GM20000 (cell line): Measurements from ENCODE around the gene JAML.

Experiments used
- DNase-seq: peaks from one replicate; pipeline ENCODE4 v3.0.0; 2012; ENCODE audit warnings: low spot score
- TF ChIP-seq, protein P1 (sequence below): IDR thresholded peaks from 2 replicates; pipeline ENCODE4 v1.5.1; 2012; ENCODE audit warnings: mild to moderate bottlenecking, control low read depth; ENCODE audit errors: extremely low read depth, missing control alignments

JAML gene

DNA sequence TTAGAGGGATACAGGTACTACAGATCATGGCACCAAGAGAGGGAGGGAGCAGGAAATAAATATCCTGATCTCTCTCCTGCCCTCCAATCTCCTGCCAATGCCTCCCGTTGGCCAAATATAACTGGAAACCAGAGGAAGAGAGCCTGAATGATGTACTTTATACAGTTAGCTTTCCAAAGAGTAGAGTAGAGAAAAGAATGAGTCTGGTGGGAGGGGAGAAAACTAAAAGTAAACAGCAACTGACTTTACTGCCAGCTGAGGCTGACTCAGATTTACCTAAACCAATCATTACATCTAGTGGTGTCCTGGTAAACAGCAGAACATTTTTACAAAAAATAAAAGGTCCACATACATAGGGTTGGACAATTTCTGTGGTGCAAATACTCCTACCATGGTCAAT, 22.2 kb upstream of the JAML start:
- no peak for DNase-seq
- TF ChIP-seq, protein P1, sequence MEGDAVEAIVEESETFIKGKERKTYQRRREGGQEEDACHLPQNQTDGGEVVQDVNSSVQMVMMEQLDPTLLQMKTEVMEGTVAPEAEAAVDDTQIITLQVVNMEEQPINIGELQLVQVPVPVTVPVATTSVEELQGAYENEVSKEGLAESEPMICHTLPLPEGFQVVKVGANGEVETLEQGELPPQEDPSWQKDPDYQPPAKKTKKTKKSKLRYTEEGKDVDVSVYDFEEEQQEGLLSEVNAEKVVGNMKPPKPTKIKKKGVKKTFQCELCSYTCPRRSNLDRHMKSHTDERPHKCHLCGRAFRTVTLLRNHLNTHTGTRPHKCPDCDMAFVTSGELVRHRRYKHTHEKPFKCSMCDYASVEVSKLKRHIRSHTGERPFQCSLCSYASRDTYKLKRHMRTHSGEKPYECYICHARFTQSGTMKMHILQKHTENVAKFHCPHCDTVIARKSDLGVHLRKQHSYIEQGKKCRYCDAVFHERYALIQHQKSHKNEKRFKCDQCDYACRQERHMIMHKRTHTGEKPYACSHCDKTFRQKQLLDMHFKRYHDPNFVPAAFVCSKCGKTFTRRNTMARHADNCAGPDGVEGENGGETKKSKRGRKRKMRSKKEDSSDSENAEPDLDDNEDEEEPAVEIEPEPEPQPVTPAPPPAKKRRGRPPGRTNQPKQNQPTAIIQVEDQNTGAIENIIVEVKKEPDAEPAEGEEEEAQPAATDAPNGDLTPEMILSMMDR: no peak

DNA sequence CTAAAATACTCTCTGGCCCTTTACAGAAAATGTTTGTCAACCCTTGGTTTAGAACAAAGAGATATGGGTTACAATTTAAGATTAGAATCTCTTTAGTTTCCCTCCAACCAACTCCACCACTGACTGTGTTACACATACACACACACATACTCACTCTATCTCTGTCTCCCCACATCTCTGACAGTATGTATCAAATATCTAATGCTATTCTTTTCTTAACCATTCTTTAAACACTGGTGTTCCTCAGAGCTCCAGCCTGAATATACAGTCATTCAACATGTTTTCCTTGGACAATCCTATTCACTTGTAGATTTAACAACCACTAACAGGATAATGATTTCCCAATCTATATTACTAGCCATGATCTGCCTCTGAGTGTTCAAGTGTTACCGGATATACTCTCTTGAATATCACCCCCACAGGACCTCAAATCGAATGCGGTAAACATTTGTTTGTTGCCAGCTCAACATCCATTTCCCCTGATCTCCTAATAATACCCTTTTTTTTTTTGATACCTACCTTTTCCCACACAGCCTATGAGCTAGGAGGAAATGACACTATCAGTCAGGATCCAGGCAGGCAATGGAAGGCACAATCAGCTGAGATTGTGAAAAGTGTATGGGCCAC, 21.2 kb upstream of the JAML start:
- no peak for DNase-seq
- TF ChIP-seq, protein P1: no peak

GRCh38 chr11:118243993-118244762, 19.4 kb upstream of the JAML start:
- no peak for DNase-seq
- TF ChIP-seq, protein P1: no peak

DNA sequence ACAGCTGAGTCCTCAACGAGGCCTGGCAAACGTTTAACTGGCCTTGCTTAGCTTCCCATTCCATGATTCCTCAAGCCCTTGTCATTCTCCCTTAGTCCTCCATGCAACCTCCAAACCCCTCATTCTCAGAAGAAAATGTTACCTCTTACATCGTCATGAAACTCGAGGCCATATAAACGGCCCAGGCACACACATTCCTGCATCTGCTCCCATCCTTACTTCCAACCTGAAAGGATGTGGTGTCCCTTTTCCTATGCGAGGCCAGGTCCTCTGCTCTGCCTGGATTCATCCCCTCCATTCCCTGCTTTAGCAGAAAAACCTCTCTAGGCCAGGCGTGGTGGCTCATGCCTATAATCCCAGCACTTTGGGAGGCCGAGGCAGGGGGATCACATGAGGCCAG, 18.4 kb upstream of the JAML start:
- DNase-seq: no peak
- TF ChIP-seq, protein P1: no peak

- DNase-seq: no peak
- TF ChIP-seq, protein P1: no peak
Observed at GRCh38 chr11:118241764-118242098, 16.9 kb upstream of the JAML start.

GRCh38 chr11:118240999-118241763, 16.4 kb upstream of the JAML start:
- peak; percentile 51 for DNase-seq
- TF ChIP-seq, protein P1: no peak

DNA sequence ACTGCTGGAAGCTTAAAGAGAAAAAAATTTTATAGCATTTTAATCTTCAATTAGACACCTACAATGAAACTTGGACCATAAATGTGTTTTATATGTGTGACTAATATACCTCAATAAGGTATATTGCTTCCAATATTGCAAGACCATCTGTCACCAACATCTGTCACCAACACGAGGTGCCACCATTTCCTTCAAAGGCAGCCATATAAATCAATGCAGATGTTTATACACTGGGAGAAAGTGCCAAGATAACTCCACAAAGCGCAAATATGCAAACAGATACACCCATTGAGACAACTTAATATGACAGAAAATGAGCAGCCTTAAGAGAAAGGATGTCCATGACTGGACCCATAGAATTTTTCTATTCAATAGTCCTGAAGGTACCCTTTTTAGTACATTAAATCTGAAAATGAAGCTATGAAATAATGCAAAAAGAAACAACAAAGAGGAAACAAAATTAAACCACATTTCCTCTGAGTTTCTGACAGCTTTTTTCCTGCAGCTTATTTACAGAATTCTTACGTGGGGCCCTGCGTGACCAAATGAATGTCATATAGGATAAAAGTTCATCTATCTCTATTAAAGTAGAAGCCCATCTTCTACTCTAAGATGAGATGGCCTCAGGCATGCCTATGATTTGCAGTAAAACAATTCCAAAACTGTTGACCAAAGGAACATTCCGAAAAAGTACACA, 14.8 kb upstream of the JAML start:
- DNase-seq: no peak

More for the DNA sequence above, 14.8 kb upstream of the JAML start:
- TF ChIP-seq, protein P1: no peak
